Measurements from ENCODE around the gene REN. TPM values are rescaled to one million over a fixed set of nuclear protein-coding genes. Genes with fewer than 3 reads are reported as not detected.

REN gene
- total and polyA plus RNA-seq, 4 donors: 0.05 to 0.25 (median 0.15) TPM; not detected in 1

DNA sequence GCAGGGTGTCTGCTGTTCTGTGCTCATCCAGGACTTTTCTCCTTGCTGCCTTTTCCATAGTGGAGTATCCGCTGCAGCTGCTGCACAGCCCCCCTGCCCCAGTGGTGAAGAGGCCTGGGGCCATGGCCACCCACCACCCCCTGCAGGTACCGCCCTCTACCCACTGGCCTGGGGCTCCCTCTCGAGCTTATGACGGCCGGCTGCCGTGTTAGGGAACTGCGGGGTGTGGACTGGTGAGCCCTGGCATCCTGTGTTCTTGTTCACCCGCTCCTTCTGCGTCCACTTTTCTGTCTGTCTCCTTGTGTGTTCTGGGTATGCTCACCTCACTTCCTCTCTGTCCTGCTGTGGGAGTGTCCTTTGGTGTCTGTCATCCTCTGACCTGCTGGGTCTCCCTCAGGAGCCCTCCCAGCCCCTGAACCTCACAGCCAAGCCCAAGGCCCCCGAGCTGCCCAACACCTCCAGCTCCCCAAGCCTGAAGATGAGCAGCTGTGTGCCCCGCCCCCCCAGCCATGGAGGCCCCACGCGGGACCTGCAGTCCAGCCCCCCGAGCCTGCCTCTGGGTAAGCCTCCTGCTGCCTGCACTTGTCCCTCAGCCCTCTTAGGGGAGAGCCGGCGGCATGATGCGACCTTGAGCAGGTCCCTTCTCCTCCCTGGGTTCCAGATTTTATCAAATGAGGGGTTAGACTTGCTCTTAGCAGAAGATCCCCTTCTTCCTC, 44.1 kb downstream of the REN start (continued):
- TF ChIP-seq FOXA2 (IDR thresholded peaks at IDR 0.05) (no peak), FOXA1 (IDR thresholded peaks at IDR 0.05) (no peak), HNF4A (conservative IDR thresholded peaks at IDR 0.05) (no peak)
- TF ChIP-seq, protein P1, sequence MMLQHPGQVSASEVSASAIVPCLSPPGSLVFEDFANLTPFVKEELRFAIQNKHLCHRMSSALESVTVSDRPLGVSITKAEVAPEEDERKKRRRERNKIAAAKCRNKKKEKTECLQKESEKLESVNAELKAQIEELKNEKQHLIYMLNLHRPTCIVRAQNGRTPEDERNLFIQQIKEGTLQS (IDR thresholded peaks at IDR 0.05): no peak

DNA sequence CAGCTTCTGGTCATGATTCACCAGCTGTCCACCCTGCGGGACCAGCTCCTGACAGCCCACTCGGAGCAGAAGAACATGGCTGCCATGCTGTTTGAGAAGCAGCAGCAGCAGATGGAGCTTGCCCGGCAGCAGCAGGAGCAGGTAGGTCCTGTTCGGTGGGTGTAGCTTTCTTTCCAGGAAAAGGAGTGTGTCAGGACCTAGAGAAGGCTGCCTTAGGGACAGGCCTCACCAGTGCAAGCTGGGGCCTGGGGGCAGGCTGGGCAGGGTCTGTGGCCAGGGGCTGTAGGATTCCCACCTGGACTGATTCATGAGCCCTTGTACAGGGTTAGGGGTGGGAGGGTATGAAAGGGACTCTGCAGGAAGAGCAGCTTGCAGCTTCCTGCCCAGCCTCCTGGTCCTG, 49.6 kb downstream of the REN start:
- 82% methylated on average over 4 of the region's 4 CpGs for WGBS
- no peak overlapping the region for H3K27ac ChIP-seq (ENCODE audit: low read depth in 1 of 2, low read length in 2 of 2)
- H3K36me3 ChIP-seq (ENCODE audit: control insufficient read depth in 4 of 4, insufficient read depth in 3 of 4, low read depth in 1 of 4, low read length in 3 of 4): peaks cover 4 to 39% (median 11%) of the 10 kb centered on the region in 4 donors

DNA sequence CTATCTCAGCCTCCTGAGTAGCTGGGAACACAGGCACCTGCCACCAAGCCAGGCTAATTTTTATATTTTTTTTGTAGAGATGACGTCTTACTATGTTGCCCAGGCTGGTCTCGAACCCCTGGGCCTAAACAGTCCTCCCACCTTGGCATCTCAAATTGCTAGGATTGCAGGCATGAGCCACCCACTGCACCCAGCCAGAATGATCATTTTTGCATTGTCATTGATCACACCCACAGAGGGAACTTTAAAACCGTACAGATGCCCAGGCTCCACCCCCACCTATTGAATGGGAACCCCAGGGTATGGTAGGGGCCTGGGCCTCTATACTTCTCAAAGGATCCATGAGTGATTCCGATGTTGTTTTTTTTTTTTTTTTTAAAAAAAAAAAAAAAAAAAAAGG, 51.0 kb downstream of the REN start:
- no peak overlapping the region for H3K4me3 ChIP-seq (ENCODE audit: low read depth in 1 of 3, low read length in 3 of 3)
- no peaks in the 10 kb centered on the region for H3K27me3 ChIP-seq (ENCODE audit: control insufficient read depth in 4 of 4, insufficient read depth in 4 of 4, low read length in 3 of 4)
- no peak overlapping the region for H3K27ac ChIP-seq (ENCODE audit: low read depth in 1 of 2, low read length in 2 of 2)
- H3K4me1 ChIP-seq (ENCODE audit: control insufficient read depth in 4 of 4, insufficient read depth in 4 of 4, low read length in 3 of 4): no peaks in the 10 kb centered on the region
- H3K9ac ChIP-seq (ENCODE audit: low read depth in 1 of 2, low read length in 2 of 2): no peak overlapping the region
- no peak for DNase-seq (ENCODE audit: low spot score)
- no peaks in the 10 kb centered on the region for H3K9me3 ChIP-seq (ENCODE audit: control insufficient read depth in 4 of 4, low read length in 3 of 4)
- peaks cover 3 to 33% (median 9%) of the 10 kb centered on the region in 4 donors for H3K36me3 ChIP-seq (ENCODE audit: control insufficient read depth in 4 of 4, insufficient read depth in 3 of 4, low read depth in 1 of 4, low read length in 3 of 4)
- 86% methylated on average over 4 of the region's 4 CpGs for WGBS
- TF ChIP-seq GABPA (IDR thresholded peaks at IDR 0.05 in 1 of 2, conservative IDR thresholded peaks at IDR 0.05 in 1 of 2): no peak
- TF ChIP-seq FOXA2 (IDR thresholded peaks at IDR 0.05): no peak
- no peak for TF ChIP-seq HNF4A (conservative IDR thresholded peaks at IDR 0.05)
- TF ChIP-seq, protein P2, sequence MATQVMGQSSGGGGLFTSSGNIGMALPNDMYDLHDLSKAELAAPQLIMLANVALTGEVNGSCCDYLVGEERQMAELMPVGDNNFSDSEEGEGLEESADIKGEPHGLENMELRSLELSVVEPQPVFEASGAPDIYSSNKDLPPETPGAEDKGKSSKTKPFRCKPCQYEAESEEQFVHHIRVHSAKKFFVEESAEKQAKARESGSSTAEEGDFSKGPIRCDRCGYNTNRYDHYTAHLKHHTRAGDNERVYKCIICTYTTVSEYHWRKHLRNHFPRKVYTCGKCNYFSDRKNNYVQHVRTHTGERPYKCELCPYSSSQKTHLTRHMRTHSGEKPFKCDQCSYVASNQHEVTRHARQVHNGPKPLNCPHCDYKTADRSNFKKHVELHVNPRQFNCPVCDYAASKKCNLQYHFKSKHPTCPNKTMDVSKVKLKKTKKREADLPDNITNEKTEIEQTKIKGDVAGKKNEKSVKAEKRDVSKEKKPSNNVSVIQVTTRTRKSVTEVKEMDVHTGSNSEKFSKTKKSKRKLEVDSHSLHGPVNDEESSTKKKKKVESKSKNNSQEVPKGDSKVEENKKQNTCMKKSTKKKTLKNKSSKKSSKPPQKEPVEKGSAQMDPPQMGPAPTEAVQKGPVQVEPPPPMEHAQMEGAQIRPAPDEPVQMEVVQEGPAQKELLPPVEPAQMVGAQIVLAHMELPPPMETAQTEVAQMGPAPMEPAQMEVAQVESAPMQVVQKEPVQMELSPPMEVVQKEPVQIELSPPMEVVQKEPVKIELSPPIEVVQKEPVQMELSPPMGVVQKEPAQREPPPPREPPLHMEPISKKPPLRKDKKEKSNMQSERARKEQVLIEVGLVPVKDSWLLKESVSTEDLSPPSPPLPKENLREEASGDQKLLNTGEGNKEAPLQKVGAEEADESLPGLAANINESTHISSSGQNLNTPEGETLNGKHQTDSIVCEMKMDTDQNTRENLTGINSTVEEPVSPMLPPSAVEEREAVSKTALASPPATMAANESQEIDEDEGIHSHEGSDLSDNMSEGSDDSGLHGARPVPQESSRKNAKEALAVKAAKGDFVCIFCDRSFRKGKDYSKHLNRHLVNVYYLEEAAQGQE (IDR thresholded peaks at IDR 0.05): no peak
- TF ChIP-seq RXRA (IDR thresholded peaks at IDR 0.05): no peak
- no peak for TF ChIP-seq NR2F2 (IDR thresholded peaks at IDR 0.05)
- no peak for TF ChIP-seq FOXA1 (IDR thresholded peaks at IDR 0.05)
- no peak for TF ChIP-seq YY1 (IDR thresholded peaks at IDR 0.05)
- no peak for TF ChIP-seq JUND (IDR thresholded peaks at IDR 0.05)
- TF ChIP-seq, protein P1 (IDR thresholded peaks at IDR 0.05): no peak
- no peak for TF ChIP-seq EGR1 (IDR thresholded peaks at IDR 0.05; ENCODE audit: low read depth in 2 of 2)
- TF ChIP-seq, protein P3, sequence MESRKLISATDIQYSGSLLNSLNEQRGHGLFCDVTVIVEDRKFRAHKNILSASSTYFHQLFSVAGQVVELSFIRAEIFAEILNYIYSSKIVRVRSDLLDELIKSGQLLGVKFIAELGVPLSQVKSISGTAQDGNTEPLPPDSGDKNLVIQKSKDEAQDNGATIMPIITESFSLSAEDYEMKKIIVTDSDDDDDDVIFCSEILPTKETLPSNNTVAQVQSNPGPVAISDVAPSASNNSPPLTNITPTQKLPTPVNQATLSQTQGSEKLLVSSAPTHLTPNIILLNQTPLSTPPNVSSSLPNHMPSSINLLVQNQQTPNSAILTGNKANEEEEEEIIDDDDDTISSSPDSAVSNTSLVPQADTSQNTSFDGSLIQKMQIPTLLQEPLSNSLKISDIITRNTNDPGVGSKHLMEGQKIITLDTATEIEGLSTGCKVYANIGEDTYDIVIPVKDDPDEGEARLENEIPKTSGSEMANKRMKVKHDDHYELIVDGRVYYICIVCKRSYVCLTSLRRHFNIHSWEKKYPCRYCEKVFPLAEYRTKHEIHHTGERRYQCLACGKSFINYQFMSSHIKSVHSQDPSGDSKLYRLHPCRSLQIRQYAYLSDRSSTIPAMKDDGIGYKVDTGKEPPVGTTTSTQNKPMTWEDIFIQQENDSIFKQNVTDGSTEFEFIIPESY (IDR thresholded peaks at IDR 0.05): no peak
- TF ChIP-seq TAF1 (conservative IDR thresholded peaks at IDR 0.05): no peak
- no peak for TF ChIP-seq SP1 (IDR thresholded peaks at IDR 0.05)
- TF ChIP-seq HNF4G (IDR thresholded peaks at IDR 0.05): no peak
- no peak for TF ChIP-seq RAD21 (IDR thresholded peaks at IDR 0.05)

More for the DNA sequence above, 49.6 kb downstream of the REN start:
- H3K9ac ChIP-seq (ENCODE audit: low read depth in 1 of 2, low read length in 2 of 2): no peak overlapping the region
- no peaks in the 10 kb centered on the region for H3K9me3 ChIP-seq (ENCODE audit: control insufficient read depth in 4 of 4, low read length in 3 of 4)
- no peak for DNase-seq (ENCODE audit: low spot score)
- H3K27me3 ChIP-seq (ENCODE audit: control insufficient read depth in 4 of 4, insufficient read depth in 4 of 4, low read length in 3 of 4): no peaks in the 10 kb centered on the region
- TF ChIP-seq HNF4G (IDR thresholded peaks at IDR 0.05) (no peak), FOXA2 (IDR thresholded peaks at IDR 0.05) (no peak), YY1 (IDR thresholded peaks at IDR 0.05) (no peak), RAD21 (IDR thresholded peaks at IDR 0.05) (no peak), TAF1 (conservative IDR thresholded peaks at IDR 0.05) (no peak)
- TF ChIP-seq, protein P4, sequence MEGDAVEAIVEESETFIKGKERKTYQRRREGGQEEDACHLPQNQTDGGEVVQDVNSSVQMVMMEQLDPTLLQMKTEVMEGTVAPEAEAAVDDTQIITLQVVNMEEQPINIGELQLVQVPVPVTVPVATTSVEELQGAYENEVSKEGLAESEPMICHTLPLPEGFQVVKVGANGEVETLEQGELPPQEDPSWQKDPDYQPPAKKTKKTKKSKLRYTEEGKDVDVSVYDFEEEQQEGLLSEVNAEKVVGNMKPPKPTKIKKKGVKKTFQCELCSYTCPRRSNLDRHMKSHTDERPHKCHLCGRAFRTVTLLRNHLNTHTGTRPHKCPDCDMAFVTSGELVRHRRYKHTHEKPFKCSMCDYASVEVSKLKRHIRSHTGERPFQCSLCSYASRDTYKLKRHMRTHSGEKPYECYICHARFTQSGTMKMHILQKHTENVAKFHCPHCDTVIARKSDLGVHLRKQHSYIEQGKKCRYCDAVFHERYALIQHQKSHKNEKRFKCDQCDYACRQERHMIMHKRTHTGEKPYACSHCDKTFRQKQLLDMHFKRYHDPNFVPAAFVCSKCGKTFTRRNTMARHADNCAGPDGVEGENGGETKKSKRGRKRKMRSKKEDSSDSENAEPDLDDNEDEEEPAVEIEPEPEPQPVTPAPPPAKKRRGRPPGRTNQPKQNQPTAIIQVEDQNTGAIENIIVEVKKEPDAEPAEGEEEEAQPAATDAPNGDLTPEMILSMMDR (IDR thresholded peaks at IDR 0.05; ENCODE audit: low read depth, low read length, missing input control): no peak
- TF ChIP-seq, protein P1 (IDR thresholded peaks at IDR 0.05): no peak
- H3K4me1 ChIP-seq (ENCODE audit: control insufficient read depth in 4 of 4, insufficient read depth in 4 of 4, low read length in 3 of 4): no peaks in the 10 kb centered on the region
- H3K4me3 ChIP-seq (ENCODE audit: low read depth in 1 of 3, low read length in 3 of 3): no peak overlapping the region

All from liver (tissue), 9 donors.